Astrocyte of the cerebellum (primary cell): Measurements from ENCODE around the gene LDB3.

Experiments
- DNase-seq: peaks from one replicate; pipeline ENCODE4 v3.0.0-alpha.2; 2011; ENCODE audit warnings: low read depth
- H3K4me3 ChIP-seq: 2 replicates; pipeline ENCODE4 v1.5.1; 2011; ENCODE audit warnings: mild to moderate bottlenecking, low read depth, low read length, moderate library complexity
- CTCF ChIP-seq: IDR thresholded peaks from 2 replicates; pipeline ENCODE4 v1.5.1; 2012; ENCODE audit warnings: low read length, low read depth, moderate library complexity, mild to moderate bottlenecking; ENCODE audit errors: missing control alignments
- in situ Hi-C: cut with HindIII; loops from 2 replicates; pipeline ENCODE4 v1.10.0; 2017; ENCODE audit warnings: low sequenced_read_pairs

The LDB3 gene

GRCh38 chr10:86670290-86670811, 2.0 kb downstream of the LDB3 start:
- no peak for TF ChIP-seq CTCF
- H3K4me3 ChIP-seq, result no peak overlapping the region
- in situ Hi-C loops, result no loop called here
- DNase-seq, result no peak

DNA sequence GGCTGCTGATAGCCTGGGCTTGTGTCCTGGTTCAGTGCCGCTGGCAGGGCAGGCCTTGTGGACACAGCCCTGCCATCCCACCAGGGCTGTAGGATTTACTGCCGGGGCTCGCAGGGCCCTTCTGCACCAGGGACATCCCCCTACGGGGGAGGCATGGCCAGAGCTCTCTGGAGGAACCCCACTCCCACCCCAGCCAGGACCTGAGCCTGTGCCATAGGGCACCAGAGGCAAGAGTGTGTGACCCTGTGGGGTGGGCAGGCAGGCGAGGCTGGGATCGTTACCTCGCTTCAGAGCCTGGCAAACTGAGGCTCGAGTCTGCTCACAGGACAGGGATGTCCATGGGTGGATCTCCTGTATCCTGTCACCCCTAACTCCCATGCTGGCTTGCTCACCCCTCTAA, 2.6 kb downstream of the LDB3 start:
- in situ Hi-C loops, result no loop called here
- TF ChIP-seq CTCF, result no peak
- DNase-seq, result no peak
- H3K4me3 ChIP-seq, result no peak overlapping the region

- H3K4me3 ChIP-seq, result no peak overlapping the region
- no peak for DNase-seq
- in situ Hi-C loops, result no loop called here
- TF ChIP-seq CTCF, result no peak
These were observed 3.1 kb downstream of the LDB3 start for GRCh38 chr10:86671419-86671818.

- in situ Hi-C loops, result no loop called here
- H3K4me3 ChIP-seq, result no peak overlapping the region
- TF ChIP-seq CTCF, result no peak
- no peak for DNase-seq
These were observed 3.8 kb downstream of the LDB3 start for GRCh38 chr10:86671985-86672710.

DNA sequence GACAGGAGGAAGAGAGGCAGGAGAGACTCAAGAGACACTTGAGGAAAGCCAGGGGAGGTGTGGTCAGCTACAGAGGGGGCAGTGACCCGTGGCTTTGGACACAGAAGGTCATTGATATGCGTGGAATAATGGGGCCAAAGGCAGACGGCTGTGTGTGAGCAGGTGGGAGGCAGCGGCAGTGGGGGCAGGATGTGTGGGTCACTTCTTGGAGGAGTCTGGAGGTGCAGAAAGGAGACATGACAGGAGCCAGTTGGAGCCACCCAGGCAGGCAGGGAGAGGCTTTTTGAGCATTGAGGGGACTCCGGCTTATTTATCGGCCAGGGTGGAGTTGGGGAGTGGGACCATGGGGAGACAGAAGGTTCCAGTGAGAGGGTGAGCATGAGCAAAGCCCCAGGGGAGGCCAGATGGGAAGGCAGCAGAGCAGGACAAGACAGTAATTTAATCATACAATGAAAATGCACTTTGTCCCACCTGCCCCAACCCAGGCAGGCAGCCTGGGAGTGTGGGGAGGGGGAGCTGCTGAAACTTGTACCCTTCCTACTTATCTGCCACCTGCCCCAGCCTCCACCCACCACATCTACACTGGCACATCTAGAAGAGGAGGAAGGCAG, 5.0 kb downstream of the LDB3 start:
- DNase-seq, result no peak
- in situ Hi-C loops, result no loop called here
- H3K4me3 ChIP-seq, result no peak overlapping the region
- no peak for TF ChIP-seq CTCF

GRCh38 chr10:86673827-86674581, 5.7 kb downstream of the LDB3 start:
- in situ Hi-C loops, result no loop called here
- DNase-seq, result no peak
- no peak overlapping the region for H3K4me3 ChIP-seq
- TF ChIP-seq CTCF, result no peak
